Middle frontal gyrus (tissue), 1 donor: Measurements from ENCODE around the gene MINDY3.
"Not testable (repeated sequence)": the region's sequence is repeated elsewhere in the genome, so short reads cannot be mapped to it uniquely, and the experiment has no call there.

ENCODE experiments used
- DNase-seq: peaks from one replicate; pipeline ENCODE4 v3.0.0-alpha.2; 2015; ENCODE audit warnings: low spot score; ENCODE audit errors: extremely low spot score

The MINDY3 gene

GRCh38 chr10:15857107-15857575 lies 3.2 kb downstream of the MINDY3 start:
- no peak for DNase-seq

- DNase-seq, result no peak
Observed at GRCh38 chr10:15856328-15857015, 3.8 kb downstream of the MINDY3 start.

- DNase-seq, result no peak
Observed at GRCh38 chr10:15853800-15854199, 6.5 kb downstream of the MINDY3 start.

GRCh38 chr10:15852111-15852557 lies 8.2 kb downstream of the MINDY3 start:
- no peak for DNase-seq

GRCh38 chr10:15850337-15850978 lies 9.8 kb downstream of the MINDY3 start:
- DNase-seq, result not testable (repeated sequence)

GRCh38 chr10:15849316-15849715 lies 11.0 kb downstream of the MINDY3 start:
- DNase-seq, result no peak

GRCh38 chr10:15847481-15847880 lies 12.8 kb downstream of the MINDY3 start:
- no peak for DNase-seq

GRCh38 chr10:15844517-15844916 lies 15.8 kb downstream of the MINDY3 start:
- no peak for DNase-seq

GRCh38 chr10:15843695-15844094 lies 16.6 kb downstream of the MINDY3 start:
- no peak for DNase-seq

- DNase-seq, result no peak
Observed at GRCh38 chr10:15842556-15843169, 17.6 kb downstream of the MINDY3 start.

- DNase-seq, result no peak
Observed at GRCh38 chr10:15841696-15842095, 18.6 kb downstream of the MINDY3 start.

- no peak for DNase-seq
Observed at GRCh38 chr10:15836807-15837206, 23.5 kb downstream of the MINDY3 start.

GRCh38 chr10:15829495-15829894 lies 30.8 kb downstream of the MINDY3 start:
- no peak for DNase-seq

- DNase-seq, result no peak
Observed at GRCh38 chr10:15824498-15824897, 35.8 kb downstream of the MINDY3 start.

- no peak for DNase-seq
Observed at GRCh38 chr10:15822131-15822530, 38.2 kb downstream of the MINDY3 start.

- DNase-seq, result no peak
Observed at GRCh38 chr10:15821046-15821683, 39.1 kb downstream of the MINDY3 start.

GRCh38 chr10:15817409-15818046 lies 42.8 kb downstream of the MINDY3 start:
- DNase-seq, result no peak

- DNase-seq, result no peak
Observed at GRCh38 chr10:15815242-15815885, 44.9 kb downstream of the MINDY3 start.

- DNase-seq, result no peak
Observed at GRCh38 chr10:15814565-15814964, 45.7 kb downstream of the MINDY3 start.

- no peak for DNase-seq
Observed at GRCh38 chr10:15813415-15813814, 46.9 kb downstream of the MINDY3 start.

GRCh38 chr10:15809450-15809849 lies 50.9 kb downstream of the MINDY3 start:
- DNase-seq, result no peak
